HCT116 (cell line): ENCODE results near the gene POU2AF1.

Experiments
- CEBPB ChIP-seq: IDR thresholded peaks from 2 replicates; pipeline ENCODE4 v1.6.1; 2012; ENCODE audit warnings: low read depth
- TF ChIP-seq, protein P1 (sequence below), 3 experiments: fragments of 200-600 bp in 1 of 3; sonication (generic) in 1 of 3; IDR thresholded peaks in 2 of 3; conservative IDR thresholded peaks in 1 of 3; 2 replicates each; pipeline ENCODE4 v1.5.1; 2012 to 2017; ENCODE audit warnings: low read depth in 2 of 3, low read length in 2 of 3, antibody characterized with exemption in 1 of 3, borderline replicate concordance in 1 of 3, control low read depth in 1 of 3, mild to moderate bottlenecking in 1 of 3, mixed read lengths in 1 of 3, mixed run types in 1 of 3, moderate library complexity in 1 of 3; ENCODE audit not compliant: insufficient read depth in 1 of 3
- TF ChIP-seq, protein P2 (sequence below): IDR thresholded peaks from 2 replicates; pipeline ENCODE4 v1.6.1; 2012

DNA sequence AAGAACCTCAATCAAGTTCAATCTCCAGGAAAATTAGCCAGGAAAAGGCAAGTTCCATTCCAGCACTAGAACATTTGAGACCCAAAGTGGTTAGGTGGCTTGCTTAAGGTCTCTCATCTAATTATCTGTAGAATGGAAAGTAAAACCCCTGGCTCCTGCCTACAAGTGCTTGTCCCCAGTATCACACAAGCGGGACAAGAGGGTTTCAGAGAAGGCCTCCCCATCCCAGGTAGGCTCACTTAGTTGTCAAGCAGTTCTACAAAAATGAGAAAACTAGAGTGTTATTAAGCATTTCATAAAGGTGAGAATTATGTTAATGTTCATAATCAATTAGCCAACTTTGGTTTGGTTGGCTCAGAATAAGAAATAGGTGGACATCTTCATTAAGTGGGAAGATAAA lies 5.5 kb downstream of the POU2AF1 start:
- TF ChIP-seq, protein P1, sequence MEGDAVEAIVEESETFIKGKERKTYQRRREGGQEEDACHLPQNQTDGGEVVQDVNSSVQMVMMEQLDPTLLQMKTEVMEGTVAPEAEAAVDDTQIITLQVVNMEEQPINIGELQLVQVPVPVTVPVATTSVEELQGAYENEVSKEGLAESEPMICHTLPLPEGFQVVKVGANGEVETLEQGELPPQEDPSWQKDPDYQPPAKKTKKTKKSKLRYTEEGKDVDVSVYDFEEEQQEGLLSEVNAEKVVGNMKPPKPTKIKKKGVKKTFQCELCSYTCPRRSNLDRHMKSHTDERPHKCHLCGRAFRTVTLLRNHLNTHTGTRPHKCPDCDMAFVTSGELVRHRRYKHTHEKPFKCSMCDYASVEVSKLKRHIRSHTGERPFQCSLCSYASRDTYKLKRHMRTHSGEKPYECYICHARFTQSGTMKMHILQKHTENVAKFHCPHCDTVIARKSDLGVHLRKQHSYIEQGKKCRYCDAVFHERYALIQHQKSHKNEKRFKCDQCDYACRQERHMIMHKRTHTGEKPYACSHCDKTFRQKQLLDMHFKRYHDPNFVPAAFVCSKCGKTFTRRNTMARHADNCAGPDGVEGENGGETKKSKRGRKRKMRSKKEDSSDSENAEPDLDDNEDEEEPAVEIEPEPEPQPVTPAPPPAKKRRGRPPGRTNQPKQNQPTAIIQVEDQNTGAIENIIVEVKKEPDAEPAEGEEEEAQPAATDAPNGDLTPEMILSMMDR (IDR thresholded peaks at IDR 0.05 in 2 of 3, conservative IDR thresholded peaks at IDR 0.05 in 1 of 3; ENCODE audit: borderline replicate concordance in 1 of 3, insufficient read depth in 1 of 3, low read depth in 2 of 3, low read length in 2 of 3), result no peak
- no peak for TF ChIP-seq CEBPB
- TF ChIP-seq, protein P2, sequence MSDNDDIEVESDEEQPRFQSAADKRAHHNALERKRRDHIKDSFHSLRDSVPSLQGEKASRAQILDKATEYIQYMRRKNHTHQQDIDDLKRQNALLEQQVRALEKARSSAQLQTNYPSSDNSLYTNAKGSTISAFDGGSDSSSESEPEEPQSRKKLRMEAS, result no peak
